GM10266 (cell line): ENCODE measurements around the gene PSORS1C2.
"Not testable (repeated sequence)": the region's sequence is repeated elsewhere in the genome, so short reads cannot be mapped to it uniquely, and the experiment has no call there.

Experiments
- DNase-seq: peaks from one replicate; pipeline ENCODE4 v3.0.0; 2012; ENCODE audit errors: extremely low spot score
- TF ChIP-seq, protein P1 (sequence below): IDR thresholded peaks from 2 replicates; pipeline ENCODE4 v1.5.1; 2012; ENCODE audit warnings: mild to moderate bottlenecking, low read depth; ENCODE audit not compliant: control insufficient read depth, insufficient read depth; ENCODE audit errors: missing control alignments

PSORS1C2 gene

DNA sequence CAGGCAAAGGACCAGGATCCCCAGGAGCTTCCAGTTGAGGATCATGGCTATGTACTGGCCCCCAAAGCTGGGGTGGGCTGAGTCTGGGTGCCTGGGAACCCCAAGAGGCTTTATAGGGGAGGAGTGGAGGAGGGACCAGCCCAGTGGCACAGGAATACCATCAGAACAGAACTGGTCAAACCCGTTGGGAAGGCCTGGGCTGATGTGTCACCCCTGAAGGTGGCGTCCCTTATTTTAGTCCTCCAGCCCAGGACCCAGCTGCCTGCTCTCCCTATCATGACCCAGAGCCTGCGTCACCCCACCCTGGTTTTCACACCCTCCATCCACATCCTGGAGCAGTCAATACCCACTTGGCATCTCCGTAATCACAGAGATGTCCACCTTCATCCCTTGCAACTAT is at the start of gene PSORS1C2:
Gene PSORS1C2, minus strand, starts transcription at position 85 of the 400 bp plus-strand sequence. Its CDS starts 40 bp downstream, at position 45.
- no peak for DNase-seq
- TF ChIP-seq, protein P1, sequence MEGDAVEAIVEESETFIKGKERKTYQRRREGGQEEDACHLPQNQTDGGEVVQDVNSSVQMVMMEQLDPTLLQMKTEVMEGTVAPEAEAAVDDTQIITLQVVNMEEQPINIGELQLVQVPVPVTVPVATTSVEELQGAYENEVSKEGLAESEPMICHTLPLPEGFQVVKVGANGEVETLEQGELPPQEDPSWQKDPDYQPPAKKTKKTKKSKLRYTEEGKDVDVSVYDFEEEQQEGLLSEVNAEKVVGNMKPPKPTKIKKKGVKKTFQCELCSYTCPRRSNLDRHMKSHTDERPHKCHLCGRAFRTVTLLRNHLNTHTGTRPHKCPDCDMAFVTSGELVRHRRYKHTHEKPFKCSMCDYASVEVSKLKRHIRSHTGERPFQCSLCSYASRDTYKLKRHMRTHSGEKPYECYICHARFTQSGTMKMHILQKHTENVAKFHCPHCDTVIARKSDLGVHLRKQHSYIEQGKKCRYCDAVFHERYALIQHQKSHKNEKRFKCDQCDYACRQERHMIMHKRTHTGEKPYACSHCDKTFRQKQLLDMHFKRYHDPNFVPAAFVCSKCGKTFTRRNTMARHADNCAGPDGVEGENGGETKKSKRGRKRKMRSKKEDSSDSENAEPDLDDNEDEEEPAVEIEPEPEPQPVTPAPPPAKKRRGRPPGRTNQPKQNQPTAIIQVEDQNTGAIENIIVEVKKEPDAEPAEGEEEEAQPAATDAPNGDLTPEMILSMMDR = no peak

- TF ChIP-seq, protein P1 = no peak
- DNase-seq = no peak
Measured at GRCh38 chr6:31187780-31188194, 48.9 kb upstream of the PSORS1C2 start.

GRCh38 chr6:31186052-31186734 is 47.3 kb upstream of the PSORS1C2 start:
- TF ChIP-seq, protein P1 = no peak
- no peak for DNase-seq

GRCh38 chr6:31185695-31186051 is 46.8 kb upstream of the PSORS1C2 start:
- DNase-seq = not testable (repeated sequence)

- not testable (repeated sequence) for DNase-seq
Measured at GRCh38 chr6:31183859-31184258, 45.0 kb upstream of the PSORS1C2 start.

DNA sequence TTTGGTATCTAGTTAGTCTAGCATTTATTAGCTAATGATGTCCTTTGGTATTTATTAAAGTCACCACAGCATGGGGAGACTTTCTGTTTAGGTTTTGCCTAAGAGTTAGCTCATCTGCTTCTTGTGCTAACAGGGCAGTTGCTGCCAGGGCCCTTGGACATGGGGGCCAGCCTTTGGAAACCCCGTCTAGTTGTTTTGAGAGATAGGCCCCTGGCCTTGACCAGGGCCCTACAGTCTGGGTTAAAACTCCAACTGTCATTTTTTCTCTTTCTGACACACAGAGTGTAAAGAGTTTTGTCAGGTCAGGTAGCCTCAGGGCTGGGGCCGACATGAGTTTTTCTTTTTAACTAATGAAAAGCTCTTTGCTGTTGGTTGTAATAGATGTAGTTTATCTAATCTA is 44.4 kb upstream of the PSORS1C2 start:
- DNase-seq = not testable (repeated sequence)

DNA sequence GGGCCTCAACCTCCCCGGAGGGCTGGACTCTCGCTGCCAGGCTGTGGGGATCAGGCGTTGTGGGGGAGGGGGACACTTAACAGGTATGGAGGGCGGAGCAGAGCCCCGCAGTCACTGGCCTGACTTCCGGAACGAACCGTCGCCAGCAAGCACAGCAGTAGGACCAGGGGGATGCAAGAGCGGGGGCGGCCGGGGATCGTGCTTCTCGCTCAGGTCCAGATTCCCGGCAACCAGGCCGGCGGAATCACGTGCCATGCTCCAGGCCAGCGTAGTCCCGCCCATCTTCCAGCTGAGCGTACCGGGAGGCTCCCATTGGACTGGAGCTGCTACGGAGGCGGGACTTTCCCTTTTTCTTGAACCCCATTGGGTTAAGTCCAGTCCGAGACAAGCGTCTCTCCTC is 41.6 kb upstream of the PSORS1C2 start:
- TF ChIP-seq, protein P1 = no peak

DNA sequence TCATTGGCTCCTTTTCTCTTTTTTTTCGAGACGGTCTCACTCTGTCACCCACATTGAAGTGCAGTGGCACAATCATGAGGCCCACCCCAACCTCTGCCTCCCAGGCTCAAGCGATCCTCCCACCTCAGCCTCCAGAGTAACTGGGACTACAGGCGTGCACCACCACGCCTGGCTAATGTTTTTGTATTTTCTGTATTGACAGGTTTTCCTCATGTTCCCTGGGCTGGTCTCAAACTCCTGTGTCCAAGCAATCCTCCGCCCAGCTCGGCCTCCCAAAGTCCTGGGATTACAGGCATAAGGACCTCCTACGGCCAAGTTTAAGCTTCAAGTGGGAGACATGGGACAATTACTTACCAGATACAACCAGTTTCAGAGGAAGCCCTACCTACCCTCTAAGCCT is 41.0 kb upstream of the PSORS1C2 start:
- DNase-seq = no peak
- TF ChIP-seq, protein P1 = no peak

More for the DNA sequence above, 41.6 kb upstream of the PSORS1C2 start:
- no peak for DNase-seq

DNA sequence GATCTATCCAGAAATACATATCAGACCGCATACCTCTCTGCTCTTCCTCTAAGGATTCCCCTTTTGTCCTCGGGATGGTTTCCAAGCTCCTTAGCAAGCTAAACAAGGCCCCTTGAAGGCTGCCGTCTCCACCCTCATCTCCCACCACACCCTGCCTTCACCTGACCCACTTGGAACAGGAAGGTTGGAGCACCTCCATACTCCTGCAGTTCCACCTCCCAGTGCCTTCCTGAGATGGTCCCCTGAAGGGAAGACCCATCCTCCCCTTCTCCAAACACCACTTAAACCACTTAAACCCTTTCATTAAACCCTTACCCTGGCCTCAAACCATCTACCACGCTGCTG is 40.1 kb upstream of the PSORS1C2 start:
- TF ChIP-seq, protein P1 = no peak
- DNase-seq = no peak
